Effector memory CD8-positive, alpha-beta T cell (primary cell): ENCODE results near the gene GIMAP2.
A peak's percentile ranks its signal among the peaks of the same experiment; 100 is the strongest.
"Not testable (repeated sequence)": the region's sequence is repeated elsewhere in the genome, so short reads cannot be mapped to it uniquely, and the experiment has no call there.

Experiments used
- ATAC-seq: fragments of 150-1000 bp; cut with Tn5 transposase; replicated peaks from 2 replicates; pipeline ENCODE4 v1.10.0; 2021; ENCODE audit warnings: mild to moderate bottlenecking, moderate library complexity
- DNase-seq, 3 experiments: peaks; one replicate each; pipeline ENCODE4 v3.0.0; 2021
- H3K27ac Mint-ChIP-seq, 2 donors: one replicate each; pipeline ENCODE4 v1.8.0; 2022; ENCODE audit warnings: mild to moderate bottlenecking in 2 of 2, mixed read lengths in 2 of 2, moderate library complexity in 2 of 2
- H3K27me3 Mint-ChIP-seq, 2 donors: one replicate each; pipeline ENCODE4 v1.8.0; 2022; ENCODE audit warnings: mixed read lengths in 2 of 2
- H3K36me3 Mint-ChIP-seq: one replicate; pipeline ENCODE4 v1.8.0; 2022; ENCODE audit warnings: mild to moderate bottlenecking, moderate library complexity, mixed read lengths; ENCODE audit not compliant: insufficient read depth
- H3K4me1 Mint-ChIP-seq, 2 donors: one replicate each; pipeline ENCODE4 v1.8.0; 2022; ENCODE audit warnings: low read depth in 2 of 2, mixed read lengths in 2 of 2
- H3K4me3 Mint-ChIP-seq, 2 donors: one replicate each; pipeline ENCODE4 v1.8.0; 2022; ENCODE audit warnings: mild to moderate bottlenecking in 2 of 2, mixed read lengths in 2 of 2, moderate library complexity in 2 of 2
- H3K9me3 Mint-ChIP-seq, 2 donors: one replicate each; pipeline ENCODE4 v1.8.0; 2022; ENCODE audit warnings: mixed read lengths in 2 of 2
- total RNA-seq, 9 experiments: gene quantifications; one replicate each; lab custom pipeline; 2026; lab: John Stamatoyannopoulos, UW

The GIMAP2 gene
- total RNA-seq: 29.9 to 117 (median 64.5) reads per million in 9 experiments

DNA sequence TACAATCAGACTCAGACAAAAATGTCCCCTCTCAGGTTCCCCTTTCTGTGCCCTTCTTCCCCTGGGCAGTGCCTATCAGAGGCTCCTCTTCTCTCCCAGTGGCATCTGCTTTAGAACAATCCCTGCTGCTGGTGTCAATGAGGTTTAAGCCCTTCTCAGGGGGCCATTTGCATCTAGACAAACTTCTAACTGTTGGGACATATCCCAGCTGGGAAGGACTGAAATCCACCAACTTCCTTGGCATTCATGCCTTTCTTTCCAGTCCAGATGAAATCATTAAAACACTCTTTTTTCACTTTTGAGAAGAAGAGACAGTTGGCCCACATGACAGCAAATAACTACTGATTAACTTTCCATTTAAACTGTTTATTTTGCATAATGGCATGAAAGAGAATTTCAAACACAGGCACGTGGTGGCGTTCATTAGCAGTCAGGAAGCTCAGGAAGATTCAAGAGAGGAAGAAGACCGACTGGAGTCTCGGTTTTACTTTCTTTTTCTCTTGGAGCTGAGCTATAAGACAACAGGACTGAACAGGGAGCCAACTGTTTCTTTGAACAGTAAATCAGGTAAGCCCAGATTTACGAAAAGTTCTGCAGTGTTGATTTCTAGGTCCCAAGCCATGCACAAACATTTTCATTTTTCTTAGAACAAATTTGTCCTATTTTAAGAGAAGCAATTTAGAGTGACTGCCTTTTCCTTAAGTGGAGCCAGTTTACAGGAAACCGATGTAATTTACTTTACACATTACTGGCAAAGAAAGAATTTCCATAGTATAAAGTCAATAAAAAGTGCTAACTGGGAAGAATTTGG, at the start of gene GIMAP2:
TSS of gene GIMAP2 (plus strand) at position 488 of the 811 bp plus-strand sequence. CDS start 1,354 bp downstream, outside the sequence.
- no peaks in the 10 kb centered on the region for H3K27me3 Mint-ChIP-seq
- peak within 1 kb of the TSS; percentile 98 to 99 for H3K27ac Mint-ChIP-seq
- H3K4me1 Mint-ChIP-seq: peaks cover 67 to 86% of the 10 kb centered on the region in 2 donors
- peaks cover 51% of the 10 kb centered on the region for H3K36me3 Mint-ChIP-seq
- peak within 1 kb of the TSS; percentile 96 to 97 for H3K4me3 Mint-ChIP-seq
- peak; percentile 77 for ATAC-seq
- no peak for DNase-seq
- peaks cover 7 to 12% of the 10 kb centered on the region in 2 donors for H3K9me3 Mint-ChIP-seq

DNA sequence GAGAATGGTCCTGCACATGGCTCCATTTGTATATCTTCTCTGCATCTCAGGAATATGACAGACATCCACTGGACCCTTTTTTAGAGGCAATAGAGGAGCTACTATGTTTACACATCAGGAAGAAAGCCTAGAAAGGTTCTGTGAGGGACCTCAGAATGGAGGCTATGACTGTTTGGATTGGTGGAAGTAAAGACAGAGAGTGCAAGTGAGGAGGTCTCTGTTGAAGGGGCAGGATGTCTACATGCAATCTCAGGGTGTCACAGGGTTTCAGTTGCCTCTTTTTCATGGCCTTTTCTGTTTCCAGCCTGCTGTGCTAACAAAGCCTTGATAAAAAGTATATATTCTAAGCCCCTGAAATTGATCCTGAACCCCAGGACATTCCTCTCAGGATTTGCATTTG, 43.7 kb upstream of the GIMAP2 start:
- Mint-ChIP-seq H3K27ac (peak overlapping the region in 1 of 2 donors; percentile 18), H3K4me1 (peaks cover 24 to 37% of the 10 kb centered on the region in 2 donors), H3K9me3 (peaks cover 14 to 29% of the 10 kb centered on the region in 2 donors), H3K36me3 (peaks cover 5% of the 10 kb centered on the region), H3K4me3 (no peak overlapping the region), H3K27me3 (no peaks in the 10 kb centered on the region)
- DNase-seq (no peak), ATAC-seq (no peak)

DNA sequence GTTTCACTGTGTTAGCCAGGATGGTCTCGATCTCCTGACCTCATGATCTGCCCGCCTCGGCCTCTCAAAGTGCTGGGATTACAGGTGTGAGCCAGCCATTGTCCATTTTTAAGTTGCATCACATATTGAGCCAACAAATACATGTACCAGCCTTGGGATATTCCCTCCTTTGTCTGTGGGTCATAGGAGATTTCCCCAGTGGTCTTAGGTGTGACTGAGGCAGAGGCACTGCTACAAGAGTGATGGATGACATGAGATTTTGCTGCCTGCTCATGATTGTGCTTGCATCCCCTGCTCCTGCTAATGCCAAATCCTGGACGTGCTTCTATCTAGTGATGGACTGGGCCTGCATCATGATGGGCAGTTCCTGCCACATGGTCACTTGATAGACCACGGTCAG, 42.6 kb upstream of the GIMAP2 start:
- H3K4me3 Mint-ChIP-seq: no peak overlapping the region
- no peaks in the 10 kb centered on the region for H3K27me3 Mint-ChIP-seq
- no peak for DNase-seq
- peaks cover 9 to 21% of the 10 kb centered on the region in 2 donors for H3K9me3 Mint-ChIP-seq
- no peak for ATAC-seq
- H3K4me1 Mint-ChIP-seq: peaks cover 18 to 29% of the 10 kb centered on the region in 2 donors
- no peaks in the 10 kb centered on the region for H3K36me3 Mint-ChIP-seq
- H3K27ac Mint-ChIP-seq: no peak overlapping the region

DNA sequence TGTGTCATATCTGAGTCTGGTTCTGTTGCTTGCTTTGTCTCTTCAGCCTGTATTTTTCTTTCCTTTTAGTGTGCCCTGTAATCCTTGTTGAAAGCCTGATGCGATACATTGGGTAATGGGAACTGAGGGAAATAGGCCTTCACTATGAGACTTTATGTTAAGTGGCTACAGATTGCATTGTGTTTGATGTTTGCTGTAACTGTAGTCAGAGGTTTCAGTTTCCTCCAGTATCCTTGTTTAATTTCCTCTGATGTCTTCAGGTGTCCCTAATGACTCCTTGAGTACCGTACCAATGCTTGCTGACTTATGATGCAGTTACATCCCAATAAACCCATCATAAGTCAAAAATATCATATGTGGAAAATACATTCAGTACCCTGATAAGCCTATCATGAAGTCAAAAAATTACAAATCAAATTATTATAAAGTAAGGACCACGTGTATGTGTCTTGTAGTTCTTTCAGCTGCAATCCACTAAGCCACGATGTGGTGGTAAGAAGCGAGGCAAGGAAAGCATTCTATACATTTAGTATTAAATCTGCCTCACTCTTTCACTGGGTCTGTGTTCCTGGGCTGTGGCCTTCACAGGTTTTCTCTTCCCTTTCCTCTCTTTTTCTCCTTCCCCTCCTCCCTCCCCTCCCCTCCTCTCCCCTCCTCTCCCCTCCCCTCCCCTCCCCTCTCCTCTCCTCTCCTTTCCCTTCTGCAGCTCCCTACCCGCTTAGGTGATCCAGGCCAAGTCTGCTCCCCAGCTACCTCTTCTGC, 40.1 kb upstream of the GIMAP2 start:
- H3K9me3 Mint-ChIP-seq: peaks cover 3 to 10% of the 10 kb centered on the region in 2 donors
- ATAC-seq (no peak), DNase-seq (no peak)
- peak overlapping the region in 1 of 2 donors; percentile 47 for H3K27ac Mint-ChIP-seq
- H3K36me3 Mint-ChIP-seq: no peaks in the 10 kb centered on the region
- H3K4me1 Mint-ChIP-seq: peaks cover 25 to 43% of the 10 kb centered on the region in 2 donors
- H3K27me3 Mint-ChIP-seq: no peaks in the 10 kb centered on the region
- no peak overlapping the region for H3K4me3 Mint-ChIP-seq

DNA sequence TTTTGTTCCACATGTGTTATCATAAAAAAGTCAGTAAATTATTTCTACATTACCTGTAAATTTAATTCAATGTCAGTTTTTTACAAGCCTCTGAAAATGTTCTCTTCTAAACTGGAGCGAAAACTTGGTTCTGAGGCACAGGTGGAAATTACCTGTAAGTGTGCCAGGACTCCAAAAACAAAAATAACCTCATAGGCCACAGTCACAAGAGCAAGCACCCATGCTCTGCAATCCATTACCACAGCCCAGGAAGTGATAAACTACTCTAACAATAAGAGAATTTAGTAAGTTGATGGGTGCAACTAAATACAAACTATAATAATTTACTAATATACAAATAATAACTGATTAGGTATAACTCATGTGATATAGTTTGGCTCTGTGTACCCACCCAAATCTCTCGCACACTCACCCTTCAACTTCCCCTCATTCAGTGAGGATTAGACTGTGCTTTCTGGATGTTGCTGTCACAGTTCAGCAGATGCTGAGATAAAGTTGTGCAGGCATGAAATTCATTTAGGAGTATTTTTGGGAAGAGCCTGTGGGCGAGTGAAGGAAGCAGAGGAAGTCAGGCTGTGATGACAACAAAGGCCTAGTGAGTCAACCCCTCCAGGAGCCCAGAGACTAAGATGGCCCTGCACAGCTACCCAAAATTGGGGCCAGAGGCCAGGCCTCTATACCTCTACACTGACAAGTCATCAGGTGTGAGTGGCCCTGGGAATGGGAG, 37.0 kb upstream of the GIMAP2 start:
- ATAC-seq (peak; percentile 67), DNase-seq (no peak)
- H3K36me3 Mint-ChIP-seq: no peaks in the 10 kb centered on the region
- peaks cover 5 to 10% of the 10 kb centered on the region in 2 donors for H3K9me3 Mint-ChIP-seq
- H3K27ac Mint-ChIP-seq: peak overlapping the region; percentile 46 to 65
- peaks cover 22 to 39% of the 10 kb centered on the region in 2 donors for H3K4me1 Mint-ChIP-seq
- no peaks in the 10 kb centered on the region for H3K27me3 Mint-ChIP-seq
- peak overlapping the region in 1 of 2 donors; percentile 1 for H3K4me3 Mint-ChIP-seq

DNA sequence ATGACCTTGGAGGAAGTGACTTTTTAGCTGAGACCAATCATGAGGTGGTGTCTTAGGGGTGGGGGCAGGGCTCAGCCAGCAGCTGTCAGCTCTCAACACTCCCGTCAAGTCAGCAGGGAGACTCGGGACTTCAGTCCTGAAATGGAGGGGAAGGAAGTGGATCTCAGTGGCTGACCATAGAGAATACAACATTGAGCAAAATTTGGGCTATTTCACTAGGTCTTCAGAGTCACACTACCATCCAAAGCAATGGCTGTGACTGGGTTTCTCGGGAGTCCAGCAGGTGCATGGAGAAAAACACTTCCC, 36.5 kb upstream of the GIMAP2 start:
- peaks cover 22 to 39% of the 10 kb centered on the region in 2 donors for H3K4me1 Mint-ChIP-seq
- no peak overlapping the region for H3K4me3 Mint-ChIP-seq
- no peaks in the 10 kb centered on the region for H3K27me3 Mint-ChIP-seq
- H3K9me3 Mint-ChIP-seq: peaks cover 5 to 10% of the 10 kb centered on the region in 2 donors
- H3K36me3 Mint-ChIP-seq: no peaks in the 10 kb centered on the region
- ATAC-seq (no peak), DNase-seq (no peak)
- peak overlapping the region; percentile 46 to 65 for H3K27ac Mint-ChIP-seq

DNA sequence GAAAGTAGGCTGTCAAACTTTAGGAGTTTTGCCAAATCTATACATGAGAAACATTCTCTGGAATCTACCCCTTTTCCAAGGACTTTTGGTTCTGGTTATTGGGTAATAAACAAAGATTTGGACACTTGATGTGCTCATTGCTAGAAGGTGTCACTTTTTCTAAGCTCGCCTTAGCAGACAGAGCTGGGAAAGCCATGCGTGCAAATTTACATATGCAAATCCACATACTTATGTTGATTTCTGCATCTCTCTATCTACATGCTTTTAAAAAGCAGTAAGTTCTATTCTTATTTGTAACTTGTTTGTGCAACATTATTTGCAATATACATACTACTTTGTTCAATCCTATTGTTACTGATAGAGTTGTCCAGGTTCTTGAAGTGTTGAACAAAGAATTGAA, 30.8 kb upstream of the GIMAP2 start:
- Mint-ChIP-seq H3K4me1 (peaks cover 1 to 8% of the 10 kb centered on the region in 2 donors), H3K9me3 (peaks cover 0 to 5% of the 10 kb centered on the region in 2 donors), H3K4me3 (no peak overlapping the region), H3K27ac (no peak overlapping the region), H3K27me3 (no peaks in the 10 kb centered on the region), H3K36me3 (no peaks in the 10 kb centered on the region)
- no peak for DNase-seq
- no peak for ATAC-seq

DNA sequence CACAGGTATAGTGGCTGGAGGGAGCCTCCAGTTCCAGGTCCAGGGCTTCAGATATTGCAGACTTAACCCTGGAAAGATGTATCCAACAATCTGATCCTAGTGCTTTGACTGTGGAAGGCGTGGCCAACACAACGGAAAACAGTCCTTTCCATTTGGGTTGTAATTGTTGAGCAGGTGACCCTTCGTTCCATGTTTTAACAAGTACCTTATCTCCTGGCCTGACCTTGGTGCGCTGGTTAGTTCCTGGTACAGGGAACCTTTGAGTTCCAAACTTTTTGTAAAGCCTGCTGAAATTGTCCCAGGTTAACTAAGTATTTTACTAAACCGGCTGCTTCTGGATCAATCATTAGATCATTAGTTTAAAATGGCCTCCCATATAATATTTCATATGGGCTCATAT, 29.5 kb upstream of the GIMAP2 start:
- Mint-ChIP-seq H3K4me1 (peaks cover 4 to 11% of the 10 kb centered on the region in 2 donors), H3K27me3 (no peaks in the 10 kb centered on the region), H3K36me3 (no peaks in the 10 kb centered on the region), H3K27ac (no peak overlapping the region), H3K4me3 (no peak overlapping the region), H3K9me3 (peaks cover 0 to 5% of the 10 kb centered on the region in 2 donors)
- ATAC-seq (no peak), DNase-seq (no peak)

DNA sequence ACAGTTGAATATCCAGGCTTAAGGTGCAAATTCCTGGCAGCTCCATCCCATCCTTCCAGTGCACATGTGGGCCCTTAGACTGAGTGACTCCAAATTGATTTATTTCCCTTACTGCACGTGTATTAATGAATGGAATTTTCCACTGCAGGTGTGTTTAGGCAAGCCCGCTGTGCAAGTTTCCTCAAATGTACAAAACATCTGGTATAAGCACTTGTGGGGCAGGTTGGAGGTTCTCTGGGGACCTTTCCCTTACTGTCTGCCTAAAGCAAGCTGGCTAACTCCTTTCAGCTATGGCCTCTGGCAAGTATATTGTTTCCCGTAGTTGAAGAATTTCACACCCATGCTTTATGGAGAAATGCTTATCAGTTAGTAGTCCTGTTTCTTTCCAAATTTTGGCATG, 28.0 kb upstream of the GIMAP2 start:
- H3K36me3 Mint-ChIP-seq: no peaks in the 10 kb centered on the region
- H3K27ac Mint-ChIP-seq: no peak overlapping the region
- H3K4me1 Mint-ChIP-seq: peaks cover 12 to 22% of the 10 kb centered on the region in 2 donors
- no peaks in the 10 kb centered on the region for H3K9me3 Mint-ChIP-seq
- no peak for DNase-seq
- H3K4me3 Mint-ChIP-seq: no peak overlapping the region
- no peak for ATAC-seq
- no peaks in the 10 kb centered on the region for H3K27me3 Mint-ChIP-seq

DNA sequence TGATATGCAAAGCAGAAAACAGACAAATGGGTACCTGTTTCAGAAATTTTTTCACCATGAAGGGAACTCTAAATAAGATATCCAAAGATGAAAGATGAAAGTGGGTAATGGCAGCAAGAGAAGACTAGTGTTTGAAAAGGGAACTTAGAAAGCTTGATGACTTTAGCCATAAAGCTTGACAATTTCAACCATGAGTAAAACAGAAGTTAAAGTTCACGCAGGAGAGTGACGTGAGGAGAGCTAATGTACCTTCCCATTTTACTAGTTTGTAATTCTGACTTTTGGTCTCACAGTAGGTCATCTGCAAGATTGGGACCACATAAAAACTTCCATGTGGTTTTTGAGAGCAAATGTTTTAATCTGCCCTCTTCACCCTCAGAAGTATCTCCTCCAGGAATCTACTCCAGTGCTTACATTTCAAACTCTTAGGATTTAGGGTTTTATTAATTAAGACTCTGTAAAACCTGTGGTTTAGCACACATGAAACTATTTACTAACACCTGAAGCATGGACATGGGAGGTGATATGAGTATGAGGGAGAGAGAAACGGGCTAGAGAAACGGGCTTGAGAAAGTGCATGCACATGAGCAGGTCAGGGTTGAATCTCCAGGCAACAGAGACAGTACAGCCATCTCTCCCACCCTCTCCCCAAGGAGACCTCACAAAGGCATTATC, 24.4 kb upstream of the GIMAP2 start:
- Mint-ChIP-seq H3K4me1 (peaks cover 42 to 49% of the 10 kb centered on the region in 2 donors), H3K27me3 (no peaks in the 10 kb centered on the region), H3K9me3 (no peaks in the 10 kb centered on the region), H3K27ac (peak overlapping the region in 1 of 2 donors; percentile 82), H3K4me3 (no peak overlapping the region), H3K36me3 (peaks cover 13% of the 10 kb centered on the region)
- DNase-seq (no peak), ATAC-seq (no peak)

DNA sequence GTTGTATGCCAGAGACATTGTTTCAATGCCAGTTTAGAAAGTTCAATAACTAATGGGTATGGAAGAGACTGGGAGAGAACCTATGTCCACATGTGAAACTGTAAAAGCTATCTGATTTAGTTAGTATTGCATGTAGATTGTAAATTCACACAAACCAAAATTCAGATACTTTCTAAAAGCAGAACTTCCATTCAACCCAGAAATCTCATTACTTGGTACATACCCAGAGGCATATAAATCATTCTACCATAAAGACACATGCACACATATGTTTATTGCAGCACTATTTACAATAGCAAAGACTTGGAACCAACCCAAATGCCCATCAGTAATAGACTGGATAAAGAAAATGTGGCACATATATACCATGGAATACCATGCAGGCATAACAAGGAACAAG, 22.7 kb upstream of the GIMAP2 start:
- peaks cover 53 to 60% of the 10 kb centered on the region in 2 donors for H3K4me1 Mint-ChIP-seq
- peak overlapping the region; percentile 22 to 69 for H3K4me3 Mint-ChIP-seq
- H3K36me3 Mint-ChIP-seq: peaks cover 14% of the 10 kb centered on the region
- DNase-seq, H3K9me3 Mint-ChIP-seq, ATAC-seq, H3K27me3 Mint-ChIP-seq: not testable (repeated sequence)
- peak overlapping the region; percentile 97 to 100 for H3K27ac Mint-ChIP-seq

DNA sequence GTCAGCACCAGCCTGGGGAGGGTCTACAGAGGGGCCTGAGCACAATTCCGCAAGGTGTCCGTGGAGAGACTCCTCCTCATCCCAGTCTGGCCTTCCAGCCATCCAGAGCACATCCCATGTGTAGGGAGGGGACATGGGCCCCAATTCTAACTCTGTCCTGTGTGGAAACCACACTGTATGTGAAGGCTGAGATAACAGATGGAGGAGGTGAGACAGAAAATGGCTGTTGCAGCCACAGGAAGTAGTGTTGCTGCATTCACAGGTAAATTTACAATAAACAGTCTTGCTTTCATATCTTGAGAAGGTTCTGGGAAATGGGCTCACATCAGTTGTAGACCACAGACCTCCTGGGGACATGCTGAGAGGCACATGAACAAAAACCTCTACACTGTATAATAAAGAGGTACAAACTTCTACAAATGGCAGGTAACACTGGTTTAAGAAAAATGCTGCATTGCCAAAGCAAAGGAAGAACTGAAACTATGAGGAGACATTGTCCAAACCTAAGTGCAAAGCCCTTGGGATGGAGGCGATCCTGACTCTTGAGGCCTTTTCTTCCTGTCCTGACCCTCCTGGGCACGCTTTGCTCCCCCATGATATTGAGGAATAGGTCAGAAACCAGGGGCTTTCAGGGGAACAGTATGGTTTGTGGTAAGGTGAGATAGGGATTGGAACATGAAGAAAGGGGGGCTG, 21.6 kb upstream of the GIMAP2 start:
- DNase-seq (peak in 1 of 3 experiments; percentile 21), ATAC-seq (peak; percentile 21)
- Mint-ChIP-seq H3K36me3 (peaks cover 20% of the 10 kb centered on the region), H3K27ac (peak overlapping the region; percentile 97 to 100), H3K4me1 (peaks cover 61 to 68% of the 10 kb centered on the region in 2 donors), H3K4me3 (peak overlapping the region; percentile 57 to 69), H3K9me3 (peaks cover 0 to 5% of the 10 kb centered on the region in 2 donors), H3K27me3 (no peaks in the 10 kb centered on the region)
